ENCODE measurements around the gene ALDOC. TPM values are rescaled to one million over a fixed set of nuclear protein-coding genes. Genes with fewer than 3 reads are reported as not detected.
"Not testable (repeated sequence)": the region's sequence is repeated elsewhere in the genome, so short reads cannot be mapped to it uniquely, and the experiment has no call there.

Gene ALDOC
- total RNA-seq, 1 experiment from 2014 or later: 64.2 TPM

DNA sequence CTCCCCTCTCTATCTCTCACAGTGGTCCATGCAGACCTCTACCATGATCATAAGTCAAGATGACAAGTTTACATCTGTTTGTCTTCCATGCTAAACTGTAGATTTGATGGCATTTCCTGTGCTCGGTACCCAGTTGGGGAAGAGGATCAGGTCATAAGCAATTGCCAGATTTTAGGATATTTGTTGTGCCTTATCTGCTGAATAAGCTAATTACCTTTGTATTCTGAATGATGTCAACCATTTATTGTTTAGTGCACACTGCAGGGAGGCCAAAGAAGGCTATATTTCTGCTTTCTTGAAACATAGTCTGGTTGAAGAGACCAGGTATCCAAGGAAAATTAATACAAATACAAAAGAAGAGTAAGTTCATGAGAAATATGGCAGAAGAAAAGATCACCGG lies 5.8 kb upstream of the ALDOC start:
- no peak for DNase-seq (ENCODE audit: low read depth)

DNA sequence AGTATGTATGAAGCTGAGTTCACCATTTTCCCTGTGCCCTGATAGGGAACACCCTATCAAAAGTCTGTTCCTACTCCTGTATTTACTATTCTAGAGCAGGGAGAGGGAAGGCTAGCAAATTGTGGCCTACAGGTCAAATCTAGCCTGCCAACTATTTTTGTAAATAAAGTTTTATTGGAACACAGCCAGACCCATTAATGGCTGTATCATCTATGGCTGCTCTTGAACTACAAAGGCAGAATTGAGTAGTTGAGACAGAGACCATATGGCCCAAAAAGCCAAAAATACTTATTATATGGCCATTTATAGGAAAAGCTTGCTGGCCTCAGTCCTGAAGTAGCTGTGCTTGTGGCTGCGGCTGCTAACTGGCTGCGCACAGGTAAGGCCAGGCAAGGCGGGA lies 4.3 kb upstream of the ALDOC start:
- DNase-seq (ENCODE audit: low read depth): no peak

DNA sequence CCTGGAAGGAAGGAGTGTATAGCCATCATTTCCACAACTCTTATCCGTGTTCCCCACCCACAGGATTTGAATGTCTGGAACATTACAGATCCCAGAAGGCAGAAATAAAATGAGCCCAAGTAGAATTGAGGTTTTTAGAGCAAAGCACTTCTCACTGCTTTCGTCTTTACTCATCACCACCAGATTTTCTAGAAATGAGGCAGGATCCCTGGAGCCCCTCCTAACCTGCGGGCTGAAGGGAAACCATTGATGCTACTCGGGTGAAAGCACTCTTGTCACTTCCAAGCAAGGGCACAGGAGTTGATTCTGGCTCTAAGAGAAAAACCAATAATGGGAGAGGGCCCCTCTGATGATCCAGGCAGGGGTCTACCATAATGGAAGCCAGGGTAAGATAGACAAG lies 2.8 kb upstream of the ALDOC start:
- no peak for DNase-seq (ENCODE audit: low read depth)

DNA sequence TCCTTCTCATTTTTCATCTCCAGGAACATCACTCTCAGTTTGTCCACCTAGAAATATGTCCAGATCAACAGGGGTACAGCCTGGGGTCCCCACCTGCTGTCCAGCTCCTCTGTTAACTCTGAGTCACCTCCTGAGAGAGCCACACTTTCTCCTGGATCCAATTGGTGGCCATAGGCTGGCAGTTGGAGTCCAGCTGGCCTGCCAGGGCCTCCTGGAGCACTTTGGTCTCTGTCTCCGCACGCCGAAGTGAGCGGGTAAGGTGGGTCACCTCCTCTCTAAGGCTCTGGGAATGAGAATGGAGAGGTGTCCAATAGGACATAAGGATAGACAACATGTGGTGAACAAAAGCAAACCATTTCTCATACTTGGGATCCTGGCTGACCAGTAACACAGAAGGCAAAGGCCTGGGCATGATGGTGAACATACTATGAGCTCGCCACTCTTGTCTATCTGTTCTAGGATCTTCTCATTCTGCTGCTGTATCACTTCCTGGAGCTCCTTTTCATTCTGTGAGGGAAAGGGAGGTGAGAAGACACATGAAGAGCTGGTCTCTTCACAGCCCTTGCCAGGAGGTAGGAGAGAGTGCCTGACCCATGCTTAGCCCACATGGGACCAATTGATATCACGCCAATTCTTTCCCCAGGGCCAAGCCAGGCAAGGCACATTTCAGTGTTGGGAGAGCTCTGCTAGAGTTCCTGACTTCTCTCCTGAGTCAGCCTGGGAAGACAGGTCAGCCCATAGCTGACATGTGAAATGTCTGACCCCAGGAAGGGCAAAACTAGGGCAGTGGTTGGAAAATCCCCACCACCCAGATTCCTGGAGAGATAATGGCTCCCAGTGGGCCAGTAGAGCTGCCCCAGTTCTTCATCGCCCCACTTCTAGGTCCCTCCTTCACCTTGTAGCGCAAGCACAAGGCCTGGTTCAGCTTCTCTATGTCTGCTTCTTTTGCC lies 1.8 kb upstream of the ALDOC start:
- DNase-seq (ENCODE audit: low read depth): no peak

DNA sequence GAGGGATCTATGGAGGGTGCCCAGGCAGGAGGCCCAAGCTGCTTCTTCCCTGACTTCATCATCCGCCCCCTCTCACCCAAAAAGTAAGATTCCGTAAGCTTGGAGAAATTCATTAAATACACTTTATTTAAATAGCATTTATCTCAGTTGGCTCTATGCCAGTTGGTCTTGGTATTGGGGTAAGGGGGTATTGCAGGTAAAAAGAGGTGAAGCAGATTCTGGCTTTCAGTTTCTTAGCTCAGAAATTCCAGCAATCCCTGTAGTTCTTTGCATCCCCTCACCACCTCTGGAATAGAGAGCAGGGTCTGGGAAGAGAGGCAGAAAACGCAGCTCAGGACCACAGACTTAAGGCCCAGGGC lies 750 bp upstream of the ALDOC start:
- DNase-seq (ENCODE audit: low read depth): no peak

DNA sequence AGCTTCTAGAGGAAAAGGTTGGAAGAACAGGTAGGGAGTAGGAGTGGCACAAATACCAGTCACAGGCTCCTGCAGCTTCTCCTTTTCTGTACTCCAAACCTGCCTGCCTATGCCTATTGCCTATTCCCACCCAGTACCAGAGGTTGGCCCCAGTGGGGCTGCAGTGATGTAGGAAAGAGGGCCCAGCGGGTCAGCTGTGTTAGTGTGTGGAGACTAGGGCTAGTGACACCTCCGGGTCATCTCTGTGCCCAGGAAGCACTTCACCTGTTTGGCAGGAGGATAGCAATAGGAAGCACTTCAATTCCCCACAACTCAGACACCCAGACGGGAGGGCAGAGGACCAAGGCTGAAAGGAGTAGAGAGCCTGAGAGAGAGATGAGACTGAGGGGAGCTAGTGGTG lies 679 bp downstream of the ALDOC start:
- DNase-seq (ENCODE audit: low read depth): not testable (repeated sequence)

DNA sequence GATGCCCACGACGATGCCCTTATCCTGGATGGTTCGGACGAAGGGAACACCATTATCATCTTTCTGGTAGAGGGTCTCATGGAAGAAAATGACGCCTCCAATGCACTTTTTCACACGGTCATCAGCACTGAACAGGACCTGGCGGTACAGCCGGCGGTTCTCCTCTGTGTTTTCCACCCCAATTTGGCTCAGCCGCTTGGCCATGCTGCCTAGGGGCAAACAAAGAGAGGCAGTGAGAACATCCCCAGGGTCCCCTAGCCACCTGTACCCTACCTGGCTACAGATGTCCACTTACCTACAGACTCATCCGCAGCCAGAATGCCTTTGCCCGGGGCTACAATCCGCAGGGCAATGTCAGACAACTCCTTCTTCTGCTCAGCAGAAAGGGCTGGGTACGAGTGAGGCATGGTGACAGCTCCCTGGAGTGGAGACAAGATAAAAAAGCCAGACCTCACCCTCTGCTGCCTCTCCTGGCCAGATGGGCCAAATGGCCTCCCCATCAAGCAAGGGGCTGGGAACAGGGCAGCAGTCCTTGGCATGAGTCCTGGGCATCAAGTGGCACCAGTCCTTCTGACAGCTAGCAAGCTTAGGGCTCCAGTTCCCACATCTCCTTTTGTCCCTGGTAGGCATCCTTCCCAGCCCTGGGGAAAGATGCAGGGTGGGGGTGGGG lies 1.4 kb downstream of the ALDOC start:
- DNase-seq (ENCODE audit: low read depth): no peak

DNA sequence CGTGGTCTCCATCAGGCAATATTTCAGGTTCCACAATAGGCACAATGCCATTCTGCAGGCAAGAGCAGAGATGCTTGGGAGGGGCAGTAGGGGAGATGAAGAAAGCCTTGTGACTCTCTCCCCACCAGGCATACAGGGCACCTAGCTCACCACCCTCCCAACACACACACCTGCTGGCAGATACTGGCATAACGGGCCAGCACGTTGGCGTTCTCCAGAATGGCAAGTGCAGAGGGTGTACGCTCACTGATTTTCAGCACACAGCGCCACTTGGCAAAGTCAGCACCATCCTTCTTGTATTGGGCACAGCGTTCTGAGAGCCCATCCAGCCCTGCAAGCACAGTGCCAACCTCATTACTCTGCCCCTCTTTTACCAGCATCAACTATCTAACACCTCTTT lies 2.2 kb downstream of the ALDOC start:
- DNase-seq (ENCODE audit: low read depth): no peak

DNA sequence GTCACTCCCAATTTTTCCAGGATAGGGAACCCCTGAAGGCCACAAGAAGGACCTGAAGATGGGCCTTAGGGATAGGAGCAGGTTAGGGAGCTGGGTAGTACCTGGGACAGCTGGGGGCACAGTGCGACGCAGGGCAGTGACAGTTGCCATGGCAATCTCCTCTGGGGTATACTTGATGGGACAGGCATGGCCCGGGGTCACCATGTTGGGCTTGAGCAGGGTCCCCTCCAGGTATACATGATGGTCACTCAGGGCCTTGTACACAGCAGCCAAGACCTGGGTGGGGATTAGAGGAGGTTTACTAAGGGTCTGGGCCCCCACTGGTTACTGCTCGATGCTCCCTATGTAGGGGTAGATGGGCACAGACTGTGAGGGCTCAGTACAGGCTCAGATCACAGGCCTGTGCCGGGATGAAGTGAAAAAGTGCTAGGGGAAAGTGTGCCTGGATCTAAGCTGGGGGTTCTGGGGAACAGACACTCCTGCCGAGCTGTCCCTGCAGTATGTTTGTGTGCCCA lies 2.7 kb downstream of the ALDOC start:
- no peak for DNase-seq (ENCODE audit: low read depth)

DNA sequence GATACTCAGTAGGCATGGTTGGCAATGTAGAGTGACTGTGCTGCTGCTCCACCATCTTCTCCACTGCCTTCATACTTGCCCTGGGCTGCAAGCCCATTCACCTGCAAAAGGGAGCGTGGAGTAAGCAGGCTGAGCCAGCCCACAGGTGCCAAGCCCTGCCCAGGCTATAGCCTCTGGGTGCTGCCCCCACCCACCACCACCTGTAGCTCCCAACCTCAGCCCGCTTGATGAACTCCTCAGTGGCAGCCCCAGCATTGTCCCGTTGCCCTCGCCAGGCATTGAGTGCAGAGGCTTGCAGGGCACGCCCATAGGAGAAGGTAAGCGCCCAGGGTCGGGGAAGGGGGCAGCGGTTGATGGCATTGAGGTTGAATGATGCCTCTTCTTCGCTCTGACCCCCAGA lies 3.2 kb downstream of the ALDOC start:
- DNase-seq (ENCODE audit: low read depth): no peak

DNA sequence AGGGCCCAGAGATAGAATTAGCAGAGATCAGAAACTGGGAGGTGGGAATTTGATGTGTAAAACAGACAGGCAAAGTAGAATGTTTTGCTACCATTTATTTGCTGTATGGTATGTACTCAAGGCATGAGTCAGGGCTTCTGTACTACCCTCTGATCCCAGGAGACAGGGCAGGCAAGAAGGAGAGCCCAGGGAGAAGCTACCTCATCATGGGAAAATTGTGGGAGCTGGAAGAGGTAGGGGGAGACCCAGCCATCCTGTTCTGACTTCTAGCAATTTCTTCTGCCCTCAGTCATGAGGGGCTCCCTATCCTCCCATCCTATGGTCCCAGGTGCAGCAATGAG lies 3.7 kb downstream of the ALDOC start:
- DNase-seq (ENCODE audit: low read depth): no peak

DNA sequence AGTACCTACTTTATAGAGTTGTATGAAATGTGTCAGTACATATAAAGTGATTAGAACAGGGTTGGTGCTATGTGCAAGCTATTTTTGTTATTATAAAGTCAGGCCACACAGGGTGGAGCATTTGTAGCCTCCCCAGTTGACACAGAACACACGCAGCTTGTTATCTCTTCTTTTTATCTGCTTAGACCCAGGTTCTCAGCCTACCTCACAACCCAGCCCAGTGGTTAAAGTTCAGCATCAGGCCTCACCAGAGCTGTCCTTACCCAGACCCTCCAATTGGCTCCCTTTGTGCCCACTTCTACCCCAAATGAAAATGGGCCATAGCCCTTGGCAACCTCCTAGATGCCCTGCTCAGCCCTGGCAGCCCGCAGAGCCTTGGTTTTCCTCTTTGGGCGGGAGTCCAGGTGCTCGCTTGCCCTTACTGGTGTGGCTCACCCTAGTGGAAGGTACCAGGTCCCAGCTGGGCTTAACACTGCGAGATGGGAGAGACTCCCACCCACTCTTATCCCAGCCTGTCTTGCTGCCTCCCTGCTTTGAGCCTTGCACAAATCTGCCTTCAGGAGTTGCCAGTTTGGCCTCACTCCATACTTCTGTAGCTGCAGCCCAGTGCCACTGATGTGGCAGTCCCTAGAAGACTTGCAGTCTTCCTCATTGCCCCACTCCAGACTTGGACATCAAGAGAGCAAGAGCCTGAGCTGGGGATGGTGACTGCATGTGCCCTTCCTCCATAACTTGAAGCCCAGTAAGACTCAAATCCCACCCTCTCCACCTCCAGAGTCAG lies 4.2 kb downstream of the ALDOC start:
- no peak for DNase-seq (ENCODE audit: low read depth)

DNA sequence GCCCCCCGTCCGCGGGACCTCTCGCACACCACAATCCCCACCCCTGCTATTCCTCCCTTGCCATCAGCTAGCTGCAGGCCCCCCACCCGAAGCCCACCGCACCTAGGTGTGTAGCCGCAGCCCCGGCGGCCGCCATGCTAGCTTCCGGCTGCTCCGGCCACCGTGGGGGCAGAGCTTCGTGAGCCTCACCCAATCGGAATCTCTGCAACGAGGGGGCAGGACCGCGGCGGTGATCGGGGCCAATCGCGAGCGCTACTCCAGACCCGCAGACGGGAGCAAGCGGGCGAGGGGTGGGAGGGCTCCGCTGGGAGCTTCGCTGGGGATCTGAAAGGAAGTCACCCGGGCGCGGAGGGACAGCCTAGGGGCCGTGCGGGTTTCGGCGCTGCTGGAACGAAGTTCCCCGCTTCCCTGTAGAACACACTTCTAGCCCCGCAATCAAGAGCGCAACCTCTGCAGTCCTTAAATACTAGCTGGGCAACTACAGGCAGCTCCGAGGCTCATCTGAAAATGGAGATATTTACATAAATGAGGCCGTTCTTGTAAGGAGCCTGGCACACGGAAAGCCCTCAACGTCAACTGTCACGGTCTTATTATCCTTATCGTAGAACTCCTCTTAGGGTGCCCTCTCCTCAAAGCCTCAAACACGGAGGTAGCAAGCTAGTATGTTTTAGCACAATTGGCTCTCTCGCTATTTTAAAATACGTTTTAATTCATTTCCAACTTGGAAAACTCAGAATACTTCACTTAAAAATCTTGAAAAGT lies 5.2 kb downstream of the ALDOC start, which contains the start of gene PIGS:
Gene PIGS, minus strand, starts transcription at position 164 of the 762 bp plus-strand sequence. Its CDS starts 28 bp downstream, at position 136.
- DNase-seq (ENCODE audit: low read depth): peak; percentile 90

DNA sequence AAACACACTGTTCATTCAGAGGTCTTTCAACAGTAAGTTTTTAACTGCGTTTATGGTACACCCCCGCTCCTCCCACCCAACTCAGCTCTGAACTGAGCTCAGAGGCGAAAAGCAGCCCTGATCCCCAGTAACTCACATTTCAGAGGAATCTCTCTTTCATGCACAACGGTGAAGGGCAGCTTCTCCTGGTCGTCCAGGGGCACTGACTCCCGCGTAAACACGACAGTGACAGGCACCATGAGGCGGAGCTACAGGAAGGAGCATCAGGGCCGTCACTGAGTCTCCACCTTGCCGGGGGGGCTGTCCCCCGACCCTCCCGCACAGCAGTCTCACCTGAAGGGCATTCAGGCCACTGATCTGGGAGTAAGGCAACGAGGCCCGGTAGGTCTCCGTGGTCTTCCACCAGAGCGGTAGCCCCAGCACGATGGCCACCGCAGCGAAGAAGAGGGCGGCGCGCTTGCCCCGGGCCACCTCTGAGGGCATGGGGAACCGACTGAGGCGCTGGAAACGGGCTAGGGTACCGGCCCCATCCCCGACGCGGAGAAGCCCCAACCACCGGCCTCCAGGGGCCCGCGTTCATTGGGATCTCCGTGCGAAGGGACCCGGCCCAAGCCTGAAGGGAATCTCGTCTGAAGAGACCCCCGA lies 5.9 kb downstream of the ALDOC start:
- DNase-seq (ENCODE audit: low read depth): peak; percentile 21

DNA sequence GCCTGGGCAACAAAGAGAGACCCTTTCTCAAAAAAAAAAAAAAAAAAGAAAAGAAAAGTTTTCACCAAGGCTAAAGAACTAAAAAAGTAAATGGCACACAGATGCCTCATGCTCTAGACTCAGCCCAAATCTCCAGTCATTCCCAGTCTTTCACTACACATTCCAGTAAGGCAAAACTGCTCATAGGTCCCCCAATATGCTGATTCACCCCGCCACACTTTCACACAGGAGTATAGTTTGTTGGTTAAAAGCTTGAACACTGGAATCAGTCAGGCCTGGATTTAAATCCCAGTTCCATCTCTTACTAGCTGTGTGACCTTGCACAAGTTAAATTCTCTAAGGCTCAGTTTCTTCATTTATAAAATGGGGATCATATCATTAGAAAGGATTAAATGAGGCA lies 7.2 kb downstream of the ALDOC start:
- DNase-seq (ENCODE audit: low read depth): no peak

DNA sequence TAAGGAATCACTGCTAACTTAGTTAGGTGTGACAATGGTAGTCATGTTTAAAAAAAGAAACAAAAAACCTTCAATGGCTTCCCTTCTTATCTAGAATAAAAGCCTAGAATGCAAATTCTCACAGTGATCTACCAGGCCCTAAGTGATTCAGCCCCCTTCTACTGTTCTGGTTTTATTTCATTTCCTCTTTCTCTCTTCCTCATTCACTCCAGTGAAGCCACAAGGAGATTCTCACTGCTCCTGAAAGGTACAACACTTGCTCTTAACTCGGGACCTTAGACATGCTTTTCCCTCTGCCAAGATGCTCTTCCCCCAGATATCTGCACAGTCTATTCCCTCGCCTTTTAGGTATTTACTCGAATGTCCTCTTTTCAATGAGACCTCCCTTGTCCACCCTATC lies 9.1 kb downstream of the ALDOC start:
- DNase-seq (ENCODE audit: low read depth): no peak

DNA sequence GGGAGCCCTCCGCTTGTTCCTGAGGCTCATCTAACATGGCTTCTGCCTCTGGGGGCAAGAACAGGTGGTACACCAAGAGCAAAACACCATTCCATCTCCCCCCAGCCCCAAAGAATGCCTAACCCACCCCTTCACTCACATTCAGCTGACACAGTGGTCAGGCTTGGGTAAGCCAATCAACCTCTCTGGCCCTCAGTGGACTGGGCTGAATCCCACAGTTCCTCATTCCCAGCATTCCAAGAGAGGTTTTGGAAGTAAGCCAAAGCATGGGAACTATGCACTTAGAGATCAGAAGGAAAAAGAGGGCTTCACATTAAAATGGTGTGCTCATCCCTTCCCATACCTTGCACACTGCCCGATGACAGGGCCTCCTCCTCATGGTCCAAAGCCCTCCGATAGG lies 13.2 kb downstream of the ALDOC start:
- DNase-seq (ENCODE audit: low read depth): peak; percentile 39

DNA sequence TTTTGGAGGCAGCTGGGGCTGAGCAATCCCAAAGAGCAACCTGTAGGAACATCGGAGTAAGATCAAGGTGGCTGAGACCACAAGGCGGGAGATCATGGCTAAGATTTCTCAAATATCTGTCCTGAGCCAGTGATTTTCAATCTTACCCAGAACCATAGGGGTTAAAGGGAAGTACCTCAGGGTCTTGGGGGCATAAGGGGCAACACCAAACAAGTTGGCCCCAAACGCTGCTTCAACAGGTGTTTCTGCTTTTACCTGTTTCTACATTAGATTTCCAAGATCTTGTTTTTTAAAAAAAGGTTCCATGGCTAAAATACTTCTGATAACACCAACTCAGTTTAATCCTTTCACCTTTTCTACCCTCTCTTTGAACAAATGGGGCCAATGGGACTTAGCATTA lies 21.7 kb downstream of the ALDOC start:
- DNase-seq (ENCODE audit: low read depth): no peak

DNA sequence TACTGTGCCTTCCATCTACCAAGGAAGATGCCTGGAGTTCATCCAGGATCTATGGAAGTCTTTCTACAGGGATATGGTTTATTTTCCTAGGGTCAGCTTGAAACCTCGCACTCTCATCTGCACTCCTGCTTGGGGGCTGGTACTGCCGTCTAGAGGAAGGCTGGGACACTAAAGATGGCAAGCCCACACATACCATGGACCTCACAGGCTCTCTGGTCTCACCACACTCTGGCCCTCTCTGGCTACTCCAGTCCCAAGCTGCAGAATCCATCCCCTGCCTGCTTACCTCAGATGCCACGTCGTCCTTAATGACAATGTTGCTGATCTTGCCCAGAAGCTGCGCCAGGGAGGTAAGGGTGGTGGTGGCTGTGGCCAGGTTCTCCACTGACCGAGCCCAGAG lies 22.1 kb downstream of the ALDOC start:
- DNase-seq (ENCODE audit: low read depth): no peak

DNA sequence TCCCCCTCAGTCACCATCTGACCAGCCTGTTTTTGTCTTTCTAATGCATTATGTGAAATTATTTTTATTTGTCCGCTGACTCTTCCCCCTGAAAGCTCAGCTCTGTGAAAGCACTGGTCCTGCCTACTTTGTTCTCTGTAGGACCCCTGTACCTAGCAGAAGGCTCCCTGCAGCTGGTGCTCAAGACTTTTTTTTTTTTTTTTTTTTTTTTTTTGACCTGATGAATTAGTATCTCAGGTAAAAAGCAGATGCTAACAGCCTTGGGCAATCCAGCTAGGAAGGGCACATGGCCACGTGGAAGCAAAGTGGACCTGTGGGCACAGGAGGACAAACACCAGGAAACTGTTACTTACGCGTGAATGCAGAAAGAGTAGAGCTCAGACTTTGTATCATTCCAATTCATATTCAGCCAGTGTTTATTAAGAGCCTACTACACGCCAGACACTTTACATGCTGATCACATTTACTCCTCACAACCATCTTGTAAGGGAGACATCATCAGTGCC lies 23.6 kb downstream of the ALDOC start:
- no peak for DNase-seq (ENCODE audit: low read depth)
